GM21529 (cell line): ENCODE results near the gene TMEM45A.
"Not testable (repeated sequence)": the region's sequence is repeated elsewhere in the genome, so short reads cannot be mapped to it uniquely, and the experiment has no call there.

Experiments used
- ATAC-seq: cut with Tn5 transposase; IDR thresholded peaks from one replicate; pipeline ENCODE4 v1.9.1; 2021; ENCODE audit not compliant: unreplicated experiment

Gene TMEM45A

GRCh38 chr3:100532411-100532810, 40.0 kb downstream of the TMEM45A start:
- ATAC-seq, result no peak

DNA sequence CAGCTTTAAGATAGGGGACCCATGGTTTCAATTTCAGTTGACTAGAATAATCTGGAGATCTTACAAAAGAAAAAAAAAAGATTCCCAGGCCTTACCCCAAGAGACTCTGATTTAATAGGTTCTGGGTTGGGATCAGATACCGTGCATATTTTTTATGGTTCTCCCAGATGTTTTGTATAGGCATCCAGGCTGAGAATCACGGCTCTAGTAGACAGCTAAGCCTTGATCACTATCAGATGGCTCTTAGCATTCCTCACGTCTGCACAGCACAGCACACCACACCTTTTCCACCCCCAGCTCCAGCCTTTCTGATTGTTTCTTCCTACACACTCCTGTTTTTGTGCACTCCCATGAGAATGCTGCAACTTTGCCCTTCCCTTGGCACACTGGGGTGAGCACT, 40.8 kb downstream of the TMEM45A start:
- no peak for ATAC-seq

GRCh38 chr3:100535610-100535943, 43.2 kb downstream of the TMEM45A start:
- ATAC-seq, result no peak

- no peak for ATAC-seq
These were observed 43.7 kb downstream of the TMEM45A start for GRCh38 chr3:100536093-100536492.

GRCh38 chr3:100537646-100538338, 45.4 kb downstream of the TMEM45A start:
- no peak for ATAC-seq

GRCh38 chr3:100538339-100538706, 45.9 kb downstream of the TMEM45A start:
- no peak for ATAC-seq

- no peak for ATAC-seq
These were observed 48.4 kb downstream of the TMEM45A start for GRCh38 chr3:100540791-100541334.

DNA sequence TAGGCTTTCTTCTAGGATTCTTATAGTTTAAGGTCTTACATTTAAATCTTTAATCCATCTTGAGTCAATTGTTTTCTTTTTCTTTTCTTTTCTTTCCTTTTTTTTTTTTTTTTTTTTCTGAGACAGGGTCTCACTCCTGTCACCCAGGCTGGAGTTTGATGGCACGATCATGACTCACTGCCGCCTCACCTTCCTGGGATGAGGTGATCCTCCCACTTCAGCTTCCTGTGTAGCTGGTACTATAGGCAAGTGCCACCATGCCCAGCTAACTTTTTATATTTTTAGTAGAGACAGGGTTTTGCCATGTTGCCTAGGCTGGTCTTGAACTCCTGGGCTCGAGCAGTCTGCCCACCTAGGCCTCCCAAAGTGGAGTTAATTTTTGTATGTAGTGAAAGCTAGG, 49.0 kb downstream of the TMEM45A start:
- ATAC-seq, result not testable (repeated sequence)

DNA sequence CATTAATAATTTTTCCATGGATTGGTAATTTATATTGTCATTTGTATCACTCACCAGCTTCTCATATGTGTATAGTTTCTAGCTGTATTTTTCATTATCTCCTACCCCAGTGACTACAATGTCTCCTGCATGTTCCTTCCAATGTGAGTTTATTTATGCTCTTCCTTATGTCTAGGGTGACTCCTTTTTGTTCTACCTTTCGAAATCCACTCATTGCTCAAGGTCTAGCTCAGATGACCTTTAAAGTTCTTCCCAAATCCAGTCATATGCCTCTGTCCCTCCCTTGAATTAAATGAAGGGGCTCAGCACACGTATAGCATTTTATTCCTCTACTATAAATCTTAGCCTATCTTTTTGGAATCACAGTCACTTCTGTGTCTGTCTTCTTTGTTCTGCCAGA, 53.0 kb downstream of the TMEM45A start:
- ATAC-seq, result no peak

GRCh38 chr3:100546020-100546744, 53.8 kb downstream of the TMEM45A start:
- ATAC-seq, result no peak

DNA sequence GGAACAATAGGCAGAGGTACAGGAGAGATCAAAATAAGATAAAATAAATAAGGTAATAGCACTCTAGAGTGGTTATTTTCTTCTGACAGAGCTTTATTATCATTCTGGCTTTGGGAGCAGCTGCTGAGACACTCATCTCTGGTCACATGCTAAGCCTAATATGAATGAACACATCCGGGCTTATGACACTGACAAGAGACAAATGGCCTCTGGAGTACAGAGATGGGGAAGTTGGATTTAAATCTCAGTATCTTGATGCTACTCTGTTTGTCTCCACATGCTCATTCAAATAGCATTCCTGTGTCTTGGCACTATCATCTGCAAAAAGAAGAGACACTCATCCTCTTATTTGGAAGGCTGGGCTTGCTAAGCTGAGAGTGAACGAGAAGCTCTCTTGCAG, 55.6 kb downstream of the TMEM45A start:
- no peak for ATAC-seq

DNA sequence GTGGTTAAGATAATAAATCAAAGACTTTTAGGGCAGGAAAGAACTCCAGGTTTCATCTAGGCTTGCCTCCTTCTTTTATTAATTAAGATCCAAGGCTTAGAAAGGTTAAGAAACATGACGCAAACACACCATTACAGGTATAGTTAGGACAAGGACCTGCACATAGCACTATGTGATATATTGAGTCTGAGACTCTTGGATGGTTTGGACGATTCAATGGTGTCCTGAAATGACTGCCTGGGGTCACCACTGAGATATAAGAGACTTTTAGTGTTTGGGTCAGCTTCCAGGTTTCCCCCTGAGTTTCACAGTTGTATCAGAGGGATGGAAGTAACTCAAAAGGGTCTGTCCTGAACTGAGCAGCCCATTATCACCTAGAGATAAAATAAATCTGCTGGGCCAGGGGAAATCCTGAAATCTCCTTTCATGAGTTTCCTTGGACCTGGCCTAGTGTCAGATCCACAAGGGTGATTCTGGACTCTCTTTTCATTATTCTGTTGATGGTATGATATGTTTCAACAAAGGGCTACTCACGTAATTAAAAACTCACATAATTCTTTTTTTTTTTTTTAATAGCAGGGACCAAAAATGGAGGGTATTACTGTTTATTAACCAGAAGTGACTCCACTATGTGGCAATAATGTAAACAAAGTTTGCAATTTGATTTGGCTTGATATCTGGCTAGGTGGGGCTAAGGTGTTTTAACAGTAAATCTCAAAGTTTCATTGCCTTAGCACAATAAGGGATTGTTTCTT, 61.4 kb downstream of the TMEM45A start:
- no peak for ATAC-seq

- ATAC-seq, result no peak
These were observed 61.9 kb downstream of the TMEM45A start for GRCh38 chr3:100554373-100554676.

DNA sequence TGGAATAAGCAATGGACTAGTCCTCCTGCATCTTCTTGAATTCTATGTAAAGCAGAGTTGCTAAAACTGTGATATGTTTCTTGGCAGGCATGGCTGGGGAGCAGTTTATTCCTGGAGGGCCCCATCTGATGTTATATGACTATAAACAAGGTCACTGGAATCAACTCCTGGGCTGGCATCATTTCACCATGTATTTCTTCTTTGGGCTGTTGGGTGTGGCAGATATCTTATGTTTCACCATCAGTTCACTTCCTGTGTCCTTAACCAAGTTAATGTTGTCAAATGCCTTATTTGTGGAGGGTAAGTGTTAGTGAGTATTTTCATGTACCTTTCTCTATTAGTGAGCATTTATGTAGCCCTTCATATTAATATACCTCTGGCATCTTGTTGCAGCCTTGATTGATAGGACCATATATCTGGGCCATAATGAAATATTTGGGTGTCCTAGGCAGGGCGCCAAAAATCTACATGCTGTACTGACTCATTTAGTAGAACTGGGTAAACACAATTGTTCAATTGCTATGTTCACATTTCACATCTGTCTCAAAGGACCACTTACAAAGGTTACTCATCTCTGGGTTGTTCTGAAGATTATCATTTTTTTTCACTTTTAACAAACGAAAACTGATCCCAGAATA, 64.4 kb downstream of the TMEM45A start:
- no peak for ATAC-seq

GRCh38 chr3:100558233-100558632, 65.8 kb downstream of the TMEM45A start:
- ATAC-seq, result no peak

GRCh38 chr3:100560426-100560825, 68.0 kb downstream of the TMEM45A start:
- ATAC-seq, result no peak

GRCh38 chr3:100561459-100562158, 69.2 kb downstream of the TMEM45A start:
- no peak for ATAC-seq

DNA sequence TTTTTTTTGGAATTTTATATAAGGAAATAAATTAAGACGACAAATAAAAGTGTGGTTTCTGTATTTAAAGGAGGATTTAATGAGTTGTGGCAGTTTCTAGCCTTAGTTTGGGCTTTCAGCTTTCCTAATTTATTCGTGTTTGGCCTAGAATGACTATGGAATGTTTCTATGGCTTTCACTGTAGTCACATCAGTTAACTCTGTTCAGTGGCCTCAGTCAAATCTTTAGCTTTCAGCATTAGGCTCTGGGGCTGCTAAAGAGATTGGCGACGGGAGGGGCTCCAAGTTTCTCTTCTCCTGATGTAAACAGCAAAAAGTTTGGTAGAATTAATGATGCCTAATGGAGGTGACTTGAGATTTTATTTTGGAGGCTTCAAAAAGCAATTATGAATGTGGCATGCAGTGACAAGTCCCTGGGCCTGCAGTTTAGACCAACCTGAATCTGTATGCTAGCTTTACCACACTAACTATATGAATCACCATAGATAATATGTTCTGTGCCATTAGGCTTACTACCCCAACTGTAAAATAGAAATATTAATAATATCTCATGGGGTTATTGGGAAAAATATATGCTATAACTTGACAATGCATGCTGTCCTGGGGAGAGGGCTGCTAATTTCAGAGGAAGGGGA, 69.9 kb downstream of the TMEM45A start:
- ATAC-seq, result no peak

- ATAC-seq, result no peak
These were observed 70.8 kb downstream of the TMEM45A start for GRCh38 chr3:100563228-100563627.

GRCh38 chr3:100563652-100564211, 71.3 kb downstream of the TMEM45A start:
- no peak for ATAC-seq
